Embryonic facial prominence (tissue), 1 donor: ENCODE data around the gene DLG2.

Experiments used
- DNase-seq: peaks from one replicate; pipeline ENCODE4 v3.0.0-alpha.2; 2016; ENCODE audit errors: extremely low spot score

The DLG2 gene

DNA sequence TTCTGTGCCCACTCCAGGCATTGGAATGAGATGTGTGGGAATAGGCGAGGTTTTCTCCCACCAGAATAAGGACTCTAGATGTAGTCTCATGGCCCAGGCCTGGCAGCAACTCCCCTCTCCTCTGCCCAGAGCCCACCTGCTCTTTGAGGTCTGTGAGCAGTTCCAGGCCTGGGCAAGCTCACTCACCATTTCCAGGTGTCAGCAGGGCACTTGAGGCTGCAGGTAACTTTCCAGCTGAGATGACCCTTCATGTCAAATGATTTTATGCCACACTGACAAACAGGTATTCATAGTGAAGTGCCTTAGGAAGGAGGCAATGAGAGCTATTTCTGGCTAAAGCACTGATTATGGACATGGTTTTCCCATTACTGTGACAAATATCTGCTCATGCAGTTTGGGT, 2217.7 kb downstream of the DLG2 start:
- no peak for DNase-seq

DNA sequence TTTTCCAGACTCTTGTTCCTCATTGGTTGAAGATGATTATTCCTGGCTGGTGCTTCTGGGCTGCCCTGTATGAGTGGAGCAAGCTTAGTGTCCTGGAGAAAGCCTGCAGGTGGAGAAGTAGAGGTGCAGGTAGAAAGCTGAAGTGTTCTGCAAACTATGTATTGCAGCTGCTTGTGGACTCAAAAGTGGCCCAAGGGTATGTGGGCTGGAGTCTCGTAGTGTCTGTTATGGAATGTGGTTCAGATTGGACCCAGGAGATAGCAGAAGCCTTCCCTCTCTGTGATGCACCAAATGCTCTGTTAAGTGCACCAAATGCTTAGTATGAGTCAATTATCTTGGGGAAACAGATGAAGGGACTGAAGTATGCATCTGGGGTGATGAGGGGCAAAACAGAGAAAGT, 2218.2 kb downstream of the DLG2 start:
- no peak for DNase-seq
